Muscle of back (tissue), 11 donors: ENCODE results near the gene CS. TPM values are rescaled to one million over a fixed set of nuclear protein-coding genes. Genes with fewer than 3 reads are reported as not detected.
"Not testable (repeated sequence)": the region's sequence is repeated elsewhere in the genome, so short reads cannot be mapped to it uniquely, and the experiment has no call there.

ENCODE experiments used
- DNase-seq, 3 donors: peaks; one replicate each; pipeline versions ENCODE4 v3.0.0 to v3.0.0-alpha.2; 2013
- polyA plus RNA-seq, 10 donors: library from polyadenylated mRNA; unstranded; fragments of 120-200 nt; gene quantifications; one replicate each; pipeline ENCODE4 v1.2.1, GENCODE V29; 2013; ENCODE audit not compliant: insufficient read length in 10 of 10

Gene CS
- polyA plus RNA-seq, 10 donors = 166 to 293 (median 221) TPM

DNA sequence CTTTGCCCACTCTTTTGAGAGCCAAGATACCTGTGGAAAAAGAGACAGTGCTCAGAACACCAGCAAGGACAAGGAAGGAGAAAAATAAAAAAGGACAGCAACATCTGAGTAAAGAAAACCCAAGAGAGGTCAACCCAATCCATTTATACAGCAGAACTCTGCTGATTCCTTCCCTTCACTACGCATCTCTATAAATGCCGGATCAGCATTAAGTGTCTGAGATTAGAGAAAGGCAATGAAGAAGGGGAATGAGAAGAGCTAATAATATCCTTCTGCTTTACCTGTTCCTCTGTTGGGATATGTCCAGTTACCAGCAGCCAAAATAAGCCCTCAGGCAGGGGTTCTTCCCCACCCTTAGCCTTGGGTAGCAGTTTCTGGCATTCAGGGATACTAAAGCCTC is 17.6 kb downstream of the CS start:
- no peak for DNase-seq

- DNase-seq = no peak
Measured at GRCh38 chr12:56282030-56282429, 18.1 kb downstream of the CS start.

DNA sequence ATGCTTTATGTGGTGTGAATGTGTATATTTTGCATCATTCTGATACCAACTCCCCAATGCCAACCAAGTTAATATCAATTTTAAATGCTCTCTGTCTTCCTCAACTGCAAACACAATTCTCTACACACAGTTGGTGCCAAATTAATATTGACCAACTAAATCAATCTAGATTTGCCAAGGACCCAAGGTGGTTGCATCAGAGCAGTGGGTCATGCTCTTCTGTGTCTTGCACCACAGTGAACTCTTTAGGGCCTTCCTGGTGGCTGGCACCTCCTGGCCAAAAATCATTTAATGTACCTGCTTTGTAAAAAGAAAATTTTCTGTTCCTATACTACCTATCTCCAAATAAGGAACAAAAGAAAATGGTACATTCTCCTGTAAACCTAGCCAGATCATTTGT is 19.3 kb downstream of the CS start:
- DNase-seq = no peak

DNA sequence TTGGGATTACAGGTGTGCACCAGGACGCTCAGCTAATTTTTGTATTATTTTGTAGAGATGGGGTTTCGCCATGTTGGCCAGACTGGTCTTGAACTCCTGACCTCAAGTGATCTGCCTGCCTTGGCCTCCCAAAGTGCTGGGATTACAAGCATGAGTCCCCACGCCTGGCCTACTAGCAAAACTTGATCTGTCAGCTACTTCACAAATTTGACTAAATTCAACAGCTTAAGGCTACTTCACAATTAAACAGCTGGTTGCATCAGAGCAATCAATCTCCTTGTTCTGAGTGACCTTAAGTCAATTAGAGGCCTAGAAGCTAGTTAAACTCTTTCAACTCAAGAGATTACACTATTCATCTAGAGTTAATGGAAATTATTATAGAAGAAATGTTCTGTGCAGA is 21.2 kb downstream of the CS start:
- no peak for DNase-seq

- DNase-seq = no peak
Measured at GRCh38 chr12:56274299-56274698, 25.8 kb downstream of the CS start.

DNA sequence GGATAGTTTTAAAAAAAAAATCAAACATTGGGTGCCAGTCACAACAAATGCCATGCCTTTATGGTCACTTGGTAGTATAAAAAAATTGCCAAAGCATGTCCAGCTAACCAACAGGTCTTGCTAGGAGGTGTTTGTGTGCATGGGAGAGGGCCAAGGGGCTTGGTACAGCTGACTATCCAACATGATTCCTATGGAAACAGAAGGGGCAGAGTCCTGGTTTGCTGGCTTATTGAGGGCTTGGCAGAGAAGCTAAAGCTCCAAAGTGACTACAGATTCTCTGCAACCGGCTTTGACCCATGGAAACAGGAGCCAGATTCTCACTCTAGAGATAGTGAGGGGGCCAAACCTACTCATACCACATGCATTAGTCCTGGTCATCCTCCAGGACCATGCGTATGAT is 27.7 kb downstream of the CS start:
- not testable (repeated sequence) for DNase-seq

DNA sequence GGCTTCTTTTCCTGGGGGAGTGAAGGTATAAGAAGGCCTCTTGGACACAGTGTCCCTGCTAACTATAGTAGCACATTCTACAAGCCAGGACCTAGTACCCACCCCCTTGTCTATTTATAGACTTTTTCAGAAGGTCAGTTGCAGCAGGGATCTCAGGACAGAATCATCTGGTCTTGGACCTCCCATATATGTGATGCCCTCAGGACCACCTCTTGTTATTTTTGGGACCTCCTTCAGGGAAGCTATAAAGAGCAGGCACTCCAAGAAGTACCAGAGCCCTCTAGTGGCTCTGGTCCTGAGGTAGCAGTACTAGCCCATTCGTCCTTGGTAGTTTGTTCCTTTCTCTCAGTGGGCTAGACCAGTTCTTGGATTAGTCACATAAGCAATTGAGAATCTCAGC is 29.1 kb downstream of the CS start:
- peak in 1 of 3 donors; percentile 30 for DNase-seq

DNA sequence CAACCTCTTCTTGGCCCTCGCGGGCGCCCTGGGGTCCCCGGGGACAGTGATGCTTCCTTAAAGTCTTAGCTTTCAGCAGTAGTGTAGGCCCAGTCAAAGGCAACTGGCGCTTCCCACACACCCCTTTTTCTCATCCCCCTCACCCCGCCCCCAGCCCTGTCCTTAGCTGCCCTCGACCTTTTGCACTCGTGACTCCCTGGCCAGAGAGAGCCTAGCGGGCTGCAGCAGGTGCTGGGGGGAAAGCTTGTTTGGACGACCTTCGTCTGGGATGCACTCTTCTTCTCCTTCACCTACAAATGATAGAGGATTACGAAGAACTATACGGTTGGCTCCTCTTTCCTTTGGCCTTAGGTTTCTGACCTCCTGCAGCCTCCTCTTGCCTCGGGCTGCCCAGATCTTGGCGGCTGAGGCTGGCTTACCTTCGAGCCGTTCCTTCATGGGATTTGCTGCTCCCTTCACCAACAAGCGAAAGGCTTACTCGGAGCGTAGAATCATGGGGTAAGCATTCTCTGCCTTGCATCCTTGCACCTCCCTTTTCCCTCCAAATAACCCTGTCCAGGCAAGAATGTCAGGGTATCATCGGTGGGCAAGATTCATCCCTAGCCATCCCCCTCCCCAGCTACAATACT is 32.6 kb downstream of the CS start:
- no peak for DNase-seq

DNA sequence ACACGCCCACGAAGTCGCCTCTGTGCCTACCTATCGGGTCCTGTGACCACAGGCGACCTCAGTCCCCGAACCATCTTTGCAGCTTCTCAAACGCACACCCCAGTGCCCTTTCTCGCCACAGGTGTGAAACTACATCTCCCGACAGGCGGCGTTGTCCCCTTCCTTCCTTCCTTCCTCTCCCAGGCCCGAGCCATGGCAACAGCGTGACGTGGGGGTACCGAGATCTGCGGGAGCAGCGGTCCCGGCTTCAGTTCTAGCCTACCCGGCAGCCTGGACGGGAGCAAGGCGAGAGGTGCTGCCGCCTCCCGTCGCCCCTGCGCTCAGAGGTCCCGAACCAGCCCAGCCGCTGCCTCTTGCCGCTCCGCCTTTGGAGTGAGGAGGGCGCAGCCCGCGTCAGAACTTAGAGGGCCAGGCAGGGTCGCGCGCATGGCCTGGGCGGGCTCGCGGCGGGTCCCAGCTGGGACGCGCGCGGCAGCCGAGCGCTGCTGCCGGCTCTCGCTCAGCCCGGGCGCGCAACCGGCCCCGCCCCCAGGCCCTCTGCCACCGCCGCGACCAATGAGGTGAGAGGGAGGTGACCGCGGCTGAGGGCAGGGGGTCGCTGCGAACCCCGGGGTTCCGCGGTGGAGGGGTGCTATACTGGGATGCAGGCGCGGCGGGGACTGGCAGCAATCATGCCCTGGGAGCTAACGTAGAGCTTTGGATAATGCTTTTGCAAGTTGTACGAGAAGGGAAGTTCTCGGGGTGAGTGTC is 33.3 kb downstream of the CS start, which contains the start of gene COQ10A:
TSS of gene COQ10A (plus strand) at position 250 of the 750 bp plus-strand sequence. CDS start at position 427, 177 bp downstream.
- DNase-seq = peak; percentile 85 to 98 (median 91)

- DNase-seq = not testable (repeated sequence)
Measured at GRCh38 chr12:56266068-56266692, 34.0 kb downstream of the CS start.

DNA sequence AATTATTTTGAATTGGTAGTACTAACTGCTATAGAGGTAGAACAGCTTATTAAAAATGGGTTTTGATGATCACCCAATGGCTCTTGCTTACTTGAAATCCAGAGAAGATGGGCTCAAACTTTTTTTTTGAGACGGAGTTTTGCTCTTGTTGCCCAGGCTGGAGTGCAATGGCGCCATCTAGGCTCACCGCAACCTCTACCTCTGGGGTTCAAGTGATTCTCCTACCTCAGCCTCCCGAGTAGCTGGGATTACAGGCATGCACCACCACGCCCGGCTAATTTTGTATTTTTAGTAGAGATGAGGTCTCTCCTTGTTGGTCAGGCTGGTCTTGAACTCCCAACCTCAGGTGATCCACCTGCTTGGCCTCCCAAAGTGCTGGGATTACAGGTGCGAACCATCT is 37.2 kb downstream of the CS start:
- DNase-seq = not testable (repeated sequence)

DNA sequence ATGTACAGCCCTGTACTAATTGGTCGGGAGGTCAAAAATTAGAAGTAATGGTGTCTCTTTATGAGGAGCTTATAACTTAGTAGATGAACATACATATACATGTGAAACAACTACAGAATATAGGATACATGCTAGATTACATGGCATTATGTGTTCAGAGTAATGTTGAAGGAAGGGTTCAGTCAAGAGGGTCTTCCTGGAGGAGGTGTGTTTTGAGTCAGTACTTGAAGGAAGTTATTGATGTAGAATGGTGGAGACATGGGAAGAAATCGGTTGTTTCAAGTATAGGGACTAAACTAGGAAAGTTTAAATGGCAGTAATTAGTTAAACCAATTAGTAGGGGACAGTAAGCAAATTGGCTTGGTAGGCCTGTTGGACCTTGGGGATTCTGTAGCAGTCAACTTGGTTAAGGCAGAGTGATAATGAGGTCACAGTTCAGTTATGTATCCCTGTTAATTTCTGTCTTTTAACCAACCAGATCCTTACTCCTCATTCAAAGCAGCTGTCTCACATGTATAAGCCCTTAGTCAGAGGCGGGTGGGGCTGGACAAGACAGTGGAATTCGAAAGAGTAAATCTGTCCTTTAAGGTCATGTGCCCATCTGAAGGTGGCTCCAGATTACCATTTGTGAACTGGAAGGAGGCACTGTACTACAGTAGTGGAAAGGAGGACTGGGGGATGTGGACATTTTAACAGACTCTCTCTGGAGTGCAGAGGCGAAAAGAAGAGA is 38.5 kb downstream of the CS start:
- peak in 1 of 3 donors; percentile 71 for DNase-seq

DNA sequence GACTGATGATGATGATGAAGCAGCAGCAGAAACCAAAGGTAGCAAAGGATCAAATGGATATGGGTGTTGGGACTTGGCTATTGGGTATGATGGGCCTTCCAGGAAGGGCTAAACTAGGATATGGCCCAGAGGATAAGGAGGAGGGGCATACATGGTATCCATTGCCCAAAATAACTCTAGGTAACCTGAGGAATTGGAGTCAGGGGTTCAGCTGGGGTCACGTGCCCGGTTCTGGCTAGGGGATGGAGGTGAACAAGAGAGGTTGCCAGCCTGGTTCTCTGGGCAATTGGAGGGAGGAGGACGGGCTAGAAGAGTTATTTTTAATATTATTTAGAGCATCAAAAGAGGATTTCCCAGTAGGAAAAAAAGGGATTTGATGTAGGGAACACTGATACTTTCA is 39.2 kb downstream of the CS start:
- DNase-seq = no peak

GRCh38 chr12:56260380-56260779 is 39.8 kb downstream of the CS start:
- no peak for DNase-seq

DNA sequence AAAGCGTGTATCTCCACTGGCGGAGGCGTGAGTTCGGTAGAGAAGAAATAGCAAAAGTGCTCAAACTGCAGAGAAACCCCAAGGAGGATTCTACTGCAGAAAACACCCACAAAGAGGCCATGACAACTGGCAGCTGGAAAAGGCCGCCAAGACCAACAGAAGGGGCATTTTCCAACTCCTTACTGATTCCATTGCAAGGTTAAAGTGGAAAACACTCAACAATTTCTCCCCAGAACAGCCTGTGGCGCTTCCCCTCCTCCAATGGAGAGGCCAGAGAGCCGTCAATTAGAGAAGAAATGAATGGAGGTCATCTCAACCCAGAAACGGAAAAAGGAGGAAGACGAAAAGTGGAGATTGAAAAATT is 41.3 kb downstream of the CS start:
- DNase-seq = no peak

DNA sequence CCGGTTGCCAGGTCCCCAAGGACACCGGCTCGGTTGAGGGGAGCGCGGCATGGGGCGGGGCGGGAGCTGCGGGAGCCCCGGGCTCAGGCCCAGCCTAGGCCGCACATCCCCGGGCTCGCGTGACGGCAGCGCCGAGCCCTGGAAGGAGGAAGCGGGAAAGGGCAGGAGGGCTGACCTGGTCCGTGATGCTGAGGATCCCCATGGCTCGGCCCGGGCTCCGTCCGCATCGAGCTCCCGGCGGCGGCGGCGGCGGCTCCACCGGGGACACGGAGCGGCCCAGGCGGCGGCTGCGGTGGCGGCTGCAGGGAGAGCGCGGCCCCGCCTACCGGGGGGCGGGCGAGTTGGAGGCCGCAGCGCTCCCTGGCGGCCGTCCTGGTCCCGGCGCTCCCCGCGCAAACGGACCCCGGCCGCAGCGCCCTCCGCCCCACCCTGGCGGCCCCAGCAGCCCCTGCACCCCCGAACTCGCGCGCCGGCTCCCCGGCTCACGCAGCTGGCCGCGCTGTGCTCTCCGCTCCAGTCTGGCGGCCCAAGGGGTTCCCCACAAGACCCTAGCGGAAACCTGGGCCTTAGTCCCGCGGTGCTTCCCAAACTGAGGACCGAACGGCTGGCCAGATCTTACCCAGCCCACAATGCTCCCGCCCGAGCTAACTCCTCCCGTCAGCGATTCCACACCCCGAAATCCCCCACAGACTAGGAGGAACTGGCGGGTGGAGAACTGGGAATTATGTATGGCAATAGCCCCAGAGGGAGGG is 41.9 kb downstream of the CS start, which contains the start of gene ANKRD52:
TSS of gene ANKRD52 (minus strand) at position 317 of the 752 bp plus-strand sequence. CDS start at position 202, 115 bp downstream.
- peak; percentile 77 to 96 (median 91) for DNase-seq

- DNase-seq = peak in 2 of 3 donors; percentile 16 to 60
Measured at GRCh38 chr12:56257491-56258067, 42.6 kb downstream of the CS start.

GRCh38 chr12:56257071-56257470 is 43.1 kb downstream of the CS start:
- no peak for DNase-seq

DNA sequence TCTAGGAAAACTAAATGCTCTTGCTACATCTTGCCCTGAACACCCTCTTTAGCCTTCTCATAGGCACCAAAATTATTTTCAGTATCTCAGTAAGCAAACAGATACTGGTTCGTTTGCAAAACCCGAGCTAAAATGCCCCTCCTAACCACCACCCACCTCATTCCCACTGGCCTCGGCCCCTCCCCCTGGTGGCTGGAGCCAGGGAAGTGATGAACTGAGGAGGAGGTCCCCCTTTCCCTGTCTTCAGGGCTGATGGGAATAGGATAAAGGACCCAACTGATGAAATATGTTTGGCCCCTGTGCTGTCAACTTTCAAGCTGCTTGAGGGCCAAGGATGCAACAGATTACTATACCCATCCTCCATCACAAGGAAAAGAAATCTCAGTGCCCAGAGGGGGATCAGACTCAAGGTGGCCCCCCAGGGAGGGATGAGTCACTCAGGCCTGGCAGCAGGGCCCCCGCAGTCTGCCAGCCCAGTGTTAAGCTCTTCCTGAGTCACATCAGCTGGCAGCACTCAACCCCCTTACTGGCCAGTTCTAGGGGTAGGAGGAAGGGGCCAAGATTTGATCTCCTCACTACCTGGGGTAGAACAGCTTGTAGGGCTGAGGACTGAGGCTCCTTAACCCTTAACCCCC is 43.7 kb downstream of the CS start:
- DNase-seq = no peak

GRCh38 chr12:56255671-56256070 is 44.5 kb downstream of the CS start:
- DNase-seq = no peak

DNA sequence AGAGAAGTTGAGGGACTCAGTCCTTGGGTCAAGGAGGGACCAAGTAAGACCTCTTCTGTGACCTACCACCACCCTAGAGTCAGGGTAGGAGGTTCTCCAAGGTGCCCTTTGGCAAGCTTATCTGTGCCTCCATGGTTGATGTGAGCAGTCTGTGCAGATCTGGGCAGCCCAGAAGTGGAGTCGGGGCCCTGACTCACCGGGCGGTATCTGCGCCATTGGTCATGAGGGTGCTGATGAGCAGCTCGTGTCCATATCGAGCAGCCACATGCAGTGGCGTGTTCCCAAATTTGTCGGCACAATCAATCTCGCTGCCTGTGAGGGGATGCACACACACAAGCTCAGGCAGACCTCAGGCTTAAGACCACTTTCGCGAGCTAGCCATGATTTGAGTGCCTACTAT is 47.0 kb downstream of the CS start:
- no peak for DNase-seq
